Esophagus muscularis mucosa (tissue), 4 donors: ENCODE data around the gene RIPOR2. TPM values are rescaled to one million over a fixed set of nuclear protein-coding genes. Genes with fewer than 3 reads are reported as not detected.

Source experiments
- DNase-seq: peaks from one replicate; pipeline ENCODE4 v3.0.0-alpha.2; 2017; ENCODE audit errors: extremely low spot score
- H3K27ac ChIP-seq, 4 donors: fragments of 200-600 bp; sonication (generic); replicated peaks in 1 of 4; 1 replicate in 3 of 4; 2 replicates in 1 of 4; pipeline ENCODE4 v1.5.1; 2016 to 2019; ENCODE audit warnings: mild to moderate bottlenecking in 1 of 4
- H3K27me3 ChIP-seq, 4 donors: fragments of 200-600 bp; sonication (generic); one replicate each; pipeline versions ENCODE4 v1.5.1 to v1.6.0; 2016 to 2019
- H3K36me3 ChIP-seq, 4 donors: fragments of 200-600 bp; sonication (generic); one replicate each; pipeline ENCODE4 v1.5.1; 2016 to 2019
- H3K4me1 ChIP-seq, 4 donors: fragments of 200-600 bp; sonication (generic); one replicate each; pipeline ENCODE4 v1.5.1; 2016 to 2019
- H3K4me3 ChIP-seq, 4 donors: fragments of 200-600 bp; sonication (generic); 1 replicate in 2 of 4; 2 replicates in 2 of 4; pipeline ENCODE4 v1.5.1; 2016 to 2019; ENCODE audit warnings: mild to moderate bottlenecking in 4 of 4, moderate library complexity in 1 of 4
- H3K9me3 ChIP-seq, 4 donors: fragments of 200-600 bp; sonication (generic); 1 replicate in 3 of 4; 2 replicates in 1 of 4; pipeline ENCODE4 v1.5.1; 2016 to 2019
- EP300 ChIP-seq: sonication (generic); formaldehyde crosslinking; IDR thresholded peaks from one replicate; pipeline ENCODE4 v1.6.1; 2017; ENCODE audit warnings: antibody characterized with exemption
- POLR2A ChIP-seq: fragments of 450-650 bp; IDR thresholded peaks from one replicate; pipeline ENCODE4 v1.6.1; 2017; ENCODE audit warnings: antibody characterized with exemption, moderate library complexity, mild to moderate bottlenecking, low read depth
- POLR2AphosphoS5 ChIP-seq, 2 donors: sonication (generic); formaldehyde crosslinking; IDR thresholded peaks; one replicate each; pipeline ENCODE4 v1.6.1; 2017; ENCODE audit warnings: antibody characterized with exemption in 2 of 2
- WGBS: methylation state at CpG from one replicate; pipeline ENCODE4 v1.1.5; 2018; 5-methylcytosine and 5-hydroxymethylcytosine counted together
- intact Hi-C: fragments of 100-400 bp; cut with DNase I; formaldehyde crosslinking; loops from one replicate; pipeline ENCODE4 v1.15.1; 2023
- total RNA-seq, 4 donors: library from RNA; depleted of rRNA; stranded (reverse); fragments of >200 nt; gene quantifications; one replicate each; pipeline versions ENCODE4 v1.1.0 to v1.2.1, GENCODE V29; 2016
- TF ChIP-seq, protein P1 (sequence below), 3 experiments: fragments of 200-600 bp in 2 of 3; fragments of 450-650 bp in 1 of 3; sonication (generic) in 2 of 3; IDR thresholded peaks; one replicate each; pipeline ENCODE4 v1.5.1; 2017 to 2019; ENCODE audit warnings: antibody characterized with exemption in 3 of 3, mild to moderate bottlenecking in 2 of 3, moderate library complexity in 1 of 3

Gene RIPOR2
- total RNA-seq, 4 donors from 2014 or later = 2.6 to 14.4 (median 5.1) TPM

DNA sequence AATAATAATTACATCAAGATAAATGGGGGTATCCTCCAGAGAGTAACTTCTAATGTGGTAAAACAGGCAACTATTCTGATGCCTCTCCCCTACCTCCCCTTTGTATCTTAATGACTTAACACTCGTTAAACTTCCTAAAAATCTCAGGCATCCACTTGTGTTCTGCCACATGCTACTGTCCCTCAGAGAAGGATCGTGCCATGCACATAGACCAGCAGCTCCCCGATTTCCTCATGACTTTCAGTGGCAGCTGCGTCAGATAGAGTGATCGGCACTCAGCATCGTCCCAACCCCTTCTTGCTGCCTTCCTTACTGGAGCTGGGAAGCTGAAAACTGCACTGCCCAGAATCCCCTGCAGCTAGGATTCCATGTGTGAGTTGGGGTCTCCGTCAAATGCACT is 32.1 kb downstream of the RIPOR2 start:
- H3K4me1 ChIP-seq = peaks cover 0 to 7% (median 3%) of the 10 kb centered on the region in 4 donors
- intact Hi-C loops = no loop called here
- H3K4me3 ChIP-seq = no peak overlapping the region
- H3K9me3 ChIP-seq = peaks cover 0 to 11% (median 0%) of the 10 kb centered on the region in 4 donors
- TF ChIP-seq POLR2AphosphoS5 (IDR thresholded peaks at IDR 0.05) = no peak
- TF ChIP-seq EP300 = no peak
- TF ChIP-seq POLR2A = no peak
- TF ChIP-seq, protein P1, sequence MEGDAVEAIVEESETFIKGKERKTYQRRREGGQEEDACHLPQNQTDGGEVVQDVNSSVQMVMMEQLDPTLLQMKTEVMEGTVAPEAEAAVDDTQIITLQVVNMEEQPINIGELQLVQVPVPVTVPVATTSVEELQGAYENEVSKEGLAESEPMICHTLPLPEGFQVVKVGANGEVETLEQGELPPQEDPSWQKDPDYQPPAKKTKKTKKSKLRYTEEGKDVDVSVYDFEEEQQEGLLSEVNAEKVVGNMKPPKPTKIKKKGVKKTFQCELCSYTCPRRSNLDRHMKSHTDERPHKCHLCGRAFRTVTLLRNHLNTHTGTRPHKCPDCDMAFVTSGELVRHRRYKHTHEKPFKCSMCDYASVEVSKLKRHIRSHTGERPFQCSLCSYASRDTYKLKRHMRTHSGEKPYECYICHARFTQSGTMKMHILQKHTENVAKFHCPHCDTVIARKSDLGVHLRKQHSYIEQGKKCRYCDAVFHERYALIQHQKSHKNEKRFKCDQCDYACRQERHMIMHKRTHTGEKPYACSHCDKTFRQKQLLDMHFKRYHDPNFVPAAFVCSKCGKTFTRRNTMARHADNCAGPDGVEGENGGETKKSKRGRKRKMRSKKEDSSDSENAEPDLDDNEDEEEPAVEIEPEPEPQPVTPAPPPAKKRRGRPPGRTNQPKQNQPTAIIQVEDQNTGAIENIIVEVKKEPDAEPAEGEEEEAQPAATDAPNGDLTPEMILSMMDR (IDR thresholded peaks at IDR 0.05) = no peak
- DNase-seq = no peak
- H3K27me3 ChIP-seq = no peaks in the 10 kb centered on the region
- H3K27ac ChIP-seq = no peak overlapping the region
- 96% methylated on average over 7 of the region's 7 CpGs for WGBS
- H3K36me3 ChIP-seq = no peaks in the 10 kb centered on the region

DNA sequence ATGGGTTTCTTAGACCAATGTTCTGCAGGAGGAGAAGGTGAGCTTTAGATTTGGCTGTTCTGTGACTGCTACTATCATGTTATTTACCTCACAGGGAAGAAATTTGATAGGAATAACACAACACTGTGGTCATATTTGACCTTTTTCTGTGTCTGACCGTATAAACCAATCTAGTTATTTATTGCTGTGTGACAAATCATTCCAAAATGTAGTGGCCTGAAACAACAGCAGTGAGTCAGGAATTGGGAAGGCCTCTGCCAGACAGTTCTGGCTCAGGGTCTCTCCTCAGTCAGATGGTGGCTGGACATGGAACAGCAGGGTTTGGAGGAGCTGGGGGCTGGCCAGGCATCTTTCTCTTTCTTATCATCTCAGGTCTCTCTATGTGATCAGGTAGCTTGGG is 33.0 kb downstream of the RIPOR2 start:
- intact Hi-C loops = no loop called here
- Histone ChIP-seq H3K9me3 (peaks cover 0 to 11% (median 0%) of the 10 kb centered on the region in 4 donors), H3K4me3 (no peak overlapping the region), H3K27ac (no peak overlapping the region), H3K27me3 (no peaks in the 10 kb centered on the region), H3K36me3 (no peaks in the 10 kb centered on the region), H3K4me1 (no peaks in the 10 kb centered on the region)
- no peak for DNase-seq
- TF ChIP-seq, protein P1 (IDR thresholded peaks at IDR 0.05) = no peak
- no peak for TF ChIP-seq POLR2AphosphoS5 (IDR thresholded peaks at IDR 0.05)
- no peak for TF ChIP-seq EP300
- no peak for TF ChIP-seq POLR2A
- 50% methylated on average over 1 of the region's 1 CpG for WGBS

DNA sequence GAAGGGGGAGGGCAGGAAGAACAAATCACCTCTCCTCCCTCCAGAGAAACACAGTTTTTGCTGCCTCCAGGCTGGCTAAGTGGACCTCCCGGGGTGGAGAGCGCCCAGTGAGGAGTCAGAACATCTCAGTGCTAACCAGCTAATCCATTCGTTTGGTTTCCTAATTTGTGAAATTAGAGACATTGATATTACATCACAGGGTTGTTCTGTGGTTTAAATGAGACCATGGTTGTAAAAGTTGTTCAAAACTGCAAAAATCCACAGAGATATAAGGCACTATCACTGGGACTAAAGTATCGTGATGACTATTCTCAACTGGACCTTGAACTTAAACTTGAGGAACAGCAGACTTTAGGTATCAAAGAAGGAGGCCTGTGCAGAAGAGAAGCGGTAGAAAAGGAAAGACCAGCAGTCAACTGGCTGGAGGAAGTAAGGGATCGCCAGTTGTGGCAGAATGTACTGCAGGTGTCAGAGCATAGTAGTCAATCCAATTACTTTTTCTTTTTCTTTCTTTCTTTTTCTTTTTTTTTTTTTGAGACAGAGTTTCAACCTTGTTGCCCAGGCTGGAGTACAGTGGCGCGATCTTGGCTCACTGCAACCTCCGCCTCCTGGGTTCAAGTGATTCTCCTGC is 33.9 kb downstream of the RIPOR2 start:
- WGBS = 88% methylated on average over 9 of the region's 9 CpGs
- Histone ChIP-seq H3K36me3 (no peaks in the 10 kb centered on the region), H3K9me3 (peaks cover 0 to 11% (median 0%) of the 10 kb centered on the region in 4 donors), H3K27ac (no peak overlapping the region), H3K27me3 (no peaks in the 10 kb centered on the region), H3K4me3 (no peak overlapping the region), H3K4me1 (no peaks in the 10 kb centered on the region)
- no peak for TF ChIP-seq EP300
- no peak for DNase-seq
- intact Hi-C loops = no loop called here

DNA sequence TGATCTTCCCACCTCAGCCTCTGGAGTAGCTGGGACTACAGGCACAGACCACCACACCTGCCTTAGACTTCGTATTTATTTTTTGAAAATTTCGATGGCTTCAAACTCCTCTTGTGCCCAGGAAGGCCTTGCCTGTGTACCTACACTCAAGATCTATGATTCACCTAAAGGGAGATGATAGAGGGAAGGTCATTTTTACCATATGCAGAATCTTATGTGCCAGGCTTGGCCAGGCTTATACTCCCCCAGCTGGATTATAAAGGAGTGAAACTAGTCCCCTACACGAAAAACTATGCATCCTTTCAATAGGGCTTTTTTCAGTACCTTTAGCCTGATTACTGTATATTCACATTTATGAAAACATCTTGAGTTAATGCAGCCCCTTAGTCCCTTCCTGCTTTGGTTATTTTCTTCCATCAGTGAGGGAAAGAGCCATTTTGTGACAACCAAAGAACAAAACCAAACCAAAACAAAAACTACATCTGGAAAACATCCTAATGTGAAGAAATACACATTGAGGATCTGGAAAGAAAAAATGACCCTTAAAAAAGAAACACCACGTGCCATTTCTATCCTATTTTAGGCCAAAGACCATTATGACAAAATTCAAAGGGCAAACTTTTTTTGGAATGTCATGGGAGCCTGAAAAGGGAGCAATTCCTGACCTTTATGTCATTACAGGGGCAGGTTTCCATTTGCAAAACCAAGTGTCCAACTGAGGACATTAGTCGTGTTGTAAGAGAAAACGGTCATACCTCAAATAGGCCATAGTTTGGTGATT is 34.7 kb downstream of the RIPOR2 start:
- no peak for DNase-seq
- Histone ChIP-seq H3K36me3 (no peaks in the 10 kb centered on the region), H3K4me1 (no peaks in the 10 kb centered on the region), H3K4me3 (no peak overlapping the region), H3K9me3 (peaks cover 0 to 11% (median 0%) of the 10 kb centered on the region in 4 donors), H3K27me3 (no peaks in the 10 kb centered on the region), H3K27ac (no peak overlapping the region)
- TF ChIP-seq POLR2AphosphoS5 (IDR thresholded peaks at IDR 0.05) (no peak), EP300 (no peak), POLR2A (no peak)
- TF ChIP-seq, protein P1 (IDR thresholded peaks at IDR 0.05) = no peak
- WGBS = 80% methylated on average over 6 of the region's 6 CpGs
- intact Hi-C loops = no loop called here

DNA sequence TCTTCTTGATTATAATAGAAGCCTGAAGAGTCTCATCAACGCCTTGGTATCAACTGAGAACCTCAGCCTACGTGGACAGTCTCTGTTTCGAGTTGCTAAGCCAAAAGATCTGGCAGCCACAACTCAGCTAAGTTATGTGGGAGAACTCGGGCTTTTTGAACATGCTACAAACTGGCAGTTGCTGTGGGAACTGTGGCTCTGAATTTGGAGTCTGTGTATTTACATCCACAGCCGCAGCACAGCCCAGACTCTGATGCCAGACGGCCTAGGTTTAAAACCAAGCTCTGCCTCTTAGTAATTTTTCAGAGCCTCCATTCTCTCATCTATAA is 35.8 kb downstream of the RIPOR2 start:
- intact Hi-C loops = no loop called here
- no peak overlapping the region for H3K27ac ChIP-seq
- H3K27me3 ChIP-seq = no peaks in the 10 kb centered on the region
- H3K36me3 ChIP-seq = no peaks in the 10 kb centered on the region
- WGBS = 38% methylated on average over 6 of the region's 6 CpGs
- H3K4me1 ChIP-seq = no peaks in the 10 kb centered on the region
- no peak overlapping the region for H3K4me3 ChIP-seq
- H3K9me3 ChIP-seq = peaks cover 0 to 11% (median 0%) of the 10 kb centered on the region in 4 donors
- TF ChIP-seq, protein P1 (IDR thresholded peaks at IDR 0.05) = no peak
- no peak for TF ChIP-seq POLR2AphosphoS5 (IDR thresholded peaks at IDR 0.05)
- no peak for TF ChIP-seq POLR2A
- no peak for TF ChIP-seq EP300
- no peak for DNase-seq
